Ascending aorta (tissue), 2 donors: ENCODE results near the gene LDLRAD4. TPM values are rescaled to one million over a fixed set of nuclear protein-coding genes. Genes with fewer than 3 reads are reported as not detected.

Source experiments
- DNase-seq, 2 donors: peaks; one replicate each; pipeline ENCODE4 v3.0.0-alpha.2; 2019; ENCODE audit warnings: low spot score in 2 of 2
- H3K27ac ChIP-seq, 2 donors: fragments of 200-600 bp; sonication (generic); one replicate each; pipeline ENCODE4 v1.5.1; 2016 to 2017; ENCODE audit warnings: mild to moderate bottlenecking in 1 of 2
- H3K27me3 ChIP-seq: fragments of 200-600 bp; sonication (generic); one replicate; pipeline ENCODE4 v1.5.1; 2017
- H3K36me3 ChIP-seq, 2 donors: fragments of 200-600 bp; sonication (generic); one replicate each; pipeline ENCODE4 v1.5.1; 2016
- H3K4me1 ChIP-seq, 2 donors: fragments of 200-600 bp; sonication (generic); one replicate each; pipeline ENCODE4 v1.5.1; 2016 to 2017; ENCODE audit warnings: mild to moderate bottlenecking in 1 of 2
- H3K4me3 ChIP-seq, 2 donors: fragments of 200-600 bp; sonication (generic); one replicate each; pipeline ENCODE4 v1.5.1; 2016 to 2017; ENCODE audit warnings: mild to moderate bottlenecking in 1 of 2
- H3K9me3 ChIP-seq, 2 donors: fragments of 200-600 bp; sonication (generic); one replicate each; pipeline ENCODE4 v1.5.1; 2016
- intact Hi-C: fragments of 100-400 bp; cut with DNase I; formaldehyde crosslinking; loops from one replicate; pipeline ENCODE4 v1.15.1; 2023
- total RNA-seq: library from RNA; depleted of rRNA; stranded (reverse); fragments of >200 nt; gene quantifications from one replicate; pipeline ENCODE4 v1.1.0, GENCODE V29; 2016
- TF ChIP-seq, protein P1 (sequence below), 3 experiments: fragments of 200-600 bp in 2 of 3; fragments of 450-650 bp in 1 of 3; sonication (generic) in 2 of 3; IDR thresholded peaks; one replicate each; pipeline ENCODE4 v1.5.1; 2016 to 2019; ENCODE audit warnings: antibody characterized with exemption in 3 of 3, mild to moderate bottlenecking in 1 of 3, moderate library complexity in 1 of 3

The LDLRAD4 gene
- total RNA-seq, 1 donor from 2014 or later = 21.0 TPM

- Histone ChIP-seq H3K4me3 (no peak overlapping the region), H3K27ac (no peak overlapping the region), H3K9me3 (no peaks in the 10 kb centered on the region), H3K27me3 (no peaks in the 10 kb centered on the region), H3K4me1 (peaks cover 5 to 11% of the 10 kb centered on the region in 2 donors), H3K36me3 (peaks cover 0 to 6% of the 10 kb centered on the region in 2 donors)
- TF ChIP-seq, protein P1, sequence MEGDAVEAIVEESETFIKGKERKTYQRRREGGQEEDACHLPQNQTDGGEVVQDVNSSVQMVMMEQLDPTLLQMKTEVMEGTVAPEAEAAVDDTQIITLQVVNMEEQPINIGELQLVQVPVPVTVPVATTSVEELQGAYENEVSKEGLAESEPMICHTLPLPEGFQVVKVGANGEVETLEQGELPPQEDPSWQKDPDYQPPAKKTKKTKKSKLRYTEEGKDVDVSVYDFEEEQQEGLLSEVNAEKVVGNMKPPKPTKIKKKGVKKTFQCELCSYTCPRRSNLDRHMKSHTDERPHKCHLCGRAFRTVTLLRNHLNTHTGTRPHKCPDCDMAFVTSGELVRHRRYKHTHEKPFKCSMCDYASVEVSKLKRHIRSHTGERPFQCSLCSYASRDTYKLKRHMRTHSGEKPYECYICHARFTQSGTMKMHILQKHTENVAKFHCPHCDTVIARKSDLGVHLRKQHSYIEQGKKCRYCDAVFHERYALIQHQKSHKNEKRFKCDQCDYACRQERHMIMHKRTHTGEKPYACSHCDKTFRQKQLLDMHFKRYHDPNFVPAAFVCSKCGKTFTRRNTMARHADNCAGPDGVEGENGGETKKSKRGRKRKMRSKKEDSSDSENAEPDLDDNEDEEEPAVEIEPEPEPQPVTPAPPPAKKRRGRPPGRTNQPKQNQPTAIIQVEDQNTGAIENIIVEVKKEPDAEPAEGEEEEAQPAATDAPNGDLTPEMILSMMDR (IDR thresholded peaks at IDR 0.05) = no peak
- no peak for DNase-seq
- intact Hi-C loops = no loop called here
Measured at GRCh38 chr18:13528739-13529392, 310.3 kb downstream of the LDLRAD4 start.

- H3K4me3 ChIP-seq = peak overlapping the region; percentile 17 to 46
- H3K27me3 ChIP-seq = no peaks in the 10 kb centered on the region
- H3K27ac ChIP-seq = peak overlapping the region; percentile 78 to 81
- intact Hi-C loops = loop anchor here (1.0 to 2.0 kb wide), 2 partner anchors 27 to 314 kb away; no protein-coding TSS in a partner anchor
- peaks cover 5 to 11% of the 10 kb centered on the region in 2 donors for H3K4me1 ChIP-seq
- peaks cover 0 to 5% of the 10 kb centered on the region in 2 donors for H3K36me3 ChIP-seq
- H3K9me3 ChIP-seq = no peaks in the 10 kb centered on the region
- no peak for DNase-seq
- TF ChIP-seq, protein P1 (IDR thresholded peaks at IDR 0.05) = no peak
Measured at GRCh38 chr18:13530033-13530878, 311.7 kb downstream of the LDLRAD4 start.

- H3K9me3 ChIP-seq = no peaks in the 10 kb centered on the region
- H3K27ac ChIP-seq = peak overlapping the region; percentile 78 to 81
- peaks cover 5 to 11% of the 10 kb centered on the region in 2 donors for H3K4me1 ChIP-seq
- H3K4me3 ChIP-seq = peak overlapping the region in 1 of 2 donors; percentile 46
- intact Hi-C loops = loop anchor here (1.0 to 2.0 kb wide), 2 partner anchors 28 to 315 kb away; no protein-coding TSS in a partner anchor
- DNase-seq = peak; percentile 43 to 89
- TF ChIP-seq, protein P1 (IDR thresholded peaks at IDR 0.05) = peak; percentile 75 to 84 (median 77)
- no peaks in the 10 kb centered on the region for H3K27me3 ChIP-seq
- no peaks in the 10 kb centered on the region for H3K36me3 ChIP-seq
Measured at GRCh38 chr18:13530879-13531387, 312.4 kb downstream of the LDLRAD4 start.

DNA sequence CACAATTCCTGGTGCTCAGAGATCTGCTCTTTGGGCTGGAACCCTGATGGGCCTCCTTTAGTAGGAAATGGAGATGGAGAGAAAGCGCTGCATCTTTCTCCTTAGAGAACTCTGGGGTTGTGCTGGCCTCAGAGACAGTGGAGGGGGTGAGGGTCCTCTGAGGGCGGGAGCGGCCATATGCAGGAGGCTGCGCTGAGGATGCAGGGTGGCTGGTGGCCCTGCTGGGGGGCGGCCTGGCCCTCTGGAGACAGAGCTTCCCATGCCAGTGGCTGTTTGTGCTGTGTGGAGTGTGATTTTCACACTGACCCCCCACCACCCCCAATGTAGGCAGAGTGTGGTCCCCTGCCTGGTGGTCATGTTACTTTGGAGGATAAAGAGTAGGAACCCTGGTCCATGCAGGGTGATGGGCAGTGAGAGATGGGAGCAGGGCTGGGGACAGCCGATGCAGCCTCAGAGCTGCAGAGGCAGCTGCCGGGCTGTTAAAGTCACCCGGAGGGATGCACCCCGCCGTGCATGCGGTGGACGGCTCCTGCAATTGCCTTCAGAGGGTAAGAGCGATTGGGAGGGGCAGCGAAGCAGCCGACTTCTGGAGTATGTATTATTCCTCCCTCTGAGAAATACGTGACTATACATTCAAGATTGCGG is 313.2 kb downstream of the LDLRAD4 start:
- no peak overlapping the region for H3K27ac ChIP-seq
- H3K4me3 ChIP-seq = no peak overlapping the region
- peaks cover 5 to 11% of the 10 kb centered on the region in 2 donors for H3K4me1 ChIP-seq
- DNase-seq = no peak
- H3K9me3 ChIP-seq = no peaks in the 10 kb centered on the region
- TF ChIP-seq, protein P1 (IDR thresholded peaks at IDR 0.05) = no peak
- no peaks in the 10 kb centered on the region for H3K36me3 ChIP-seq
- intact Hi-C loops = loop anchor here (2.0 kb wide), 1 partner anchor 29 kb away; no protein-coding TSS in a partner anchor
- H3K27me3 ChIP-seq = no peaks in the 10 kb centered on the region

DNA sequence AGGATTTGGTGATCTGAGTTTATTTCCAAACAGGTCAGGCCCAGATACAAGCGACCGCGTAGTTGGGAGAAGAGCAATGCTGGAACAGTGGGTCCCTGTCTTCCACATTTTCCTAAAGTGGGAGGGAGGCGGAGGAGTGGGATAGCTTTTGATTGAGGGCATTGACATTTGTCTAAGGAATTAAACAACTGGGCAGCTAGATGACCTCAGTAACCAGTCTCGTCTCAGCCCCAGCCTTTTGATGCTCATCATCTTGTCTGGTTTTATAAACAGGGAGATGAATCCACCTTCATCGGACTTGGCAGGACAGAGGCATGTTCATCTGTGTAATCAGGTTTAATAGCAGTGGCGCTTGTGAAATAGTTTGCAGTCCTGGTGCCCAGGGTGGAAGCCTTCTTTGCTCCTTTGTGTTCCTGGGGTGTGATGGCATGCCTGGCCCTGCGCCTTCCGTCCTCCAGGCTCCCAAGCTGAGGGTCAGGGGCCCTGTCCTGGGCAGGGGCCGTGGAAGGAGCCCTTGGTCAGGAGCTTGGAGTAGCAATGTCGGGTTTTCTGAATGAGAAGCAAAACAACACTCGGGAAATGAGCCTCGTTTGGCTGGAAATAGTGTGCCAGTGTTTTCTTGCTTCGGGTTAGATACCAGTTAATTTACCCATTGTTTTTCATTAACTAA is 314.0 kb downstream of the LDLRAD4 start:
- peaks cover 5 to 11% of the 10 kb centered on the region in 2 donors for H3K4me1 ChIP-seq
- DNase-seq = no peak
- H3K4me3 ChIP-seq = no peak overlapping the region
- intact Hi-C loops = no loop called here
- H3K9me3 ChIP-seq = no peaks in the 10 kb centered on the region
- H3K27ac ChIP-seq = no peak overlapping the region
- H3K36me3 ChIP-seq = no peaks in the 10 kb centered on the region
- TF ChIP-seq, protein P1 (IDR thresholded peaks at IDR 0.05) = no peak
- H3K27me3 ChIP-seq = no peaks in the 10 kb centered on the region
